Fibroblast of gingiva (primary cell): ENCODE data around the gene DEFB127.
"Not testable (repeated sequence)": the region's sequence is repeated elsewhere in the genome, so short reads cannot be mapped to it uniquely, and the experiment has no call there.

Source experiments
- DNase-seq: peaks from one replicate; pipeline ENCODE4 v3.0.0-alpha.2; 2011; ENCODE audit warnings: low read depth

Gene DEFB127, protein sequence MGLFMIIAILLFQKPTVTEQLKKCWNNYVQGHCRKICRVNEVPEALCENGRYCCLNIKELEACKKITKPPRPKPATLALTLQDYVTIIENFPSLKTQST

DNA sequence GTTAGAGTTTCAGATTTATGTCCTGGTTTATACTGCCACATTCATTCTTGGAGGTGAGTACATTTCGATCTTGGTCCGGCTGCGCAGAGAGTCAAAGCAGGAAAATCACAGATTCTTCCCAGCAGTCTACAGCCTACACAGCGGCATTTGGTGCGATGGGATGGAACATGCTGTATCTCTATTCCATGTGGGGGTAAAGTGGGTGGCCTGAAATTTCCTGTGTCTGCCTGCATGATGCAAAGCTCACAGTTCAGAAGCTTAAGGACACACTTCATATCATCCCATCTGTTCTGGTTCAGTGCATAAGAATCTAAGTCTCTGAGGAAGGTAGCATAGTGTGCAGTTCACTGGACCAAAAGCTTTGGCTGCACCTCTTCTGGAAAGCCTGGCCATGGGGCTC, at the start of gene DEFB127:
Gene DEFB127 (plus strand): TSS at position 301 of the 400 bp plus-strand sequence. CDS start 91 bp downstream, at position 392.
- DNase-seq = no peak

DNA sequence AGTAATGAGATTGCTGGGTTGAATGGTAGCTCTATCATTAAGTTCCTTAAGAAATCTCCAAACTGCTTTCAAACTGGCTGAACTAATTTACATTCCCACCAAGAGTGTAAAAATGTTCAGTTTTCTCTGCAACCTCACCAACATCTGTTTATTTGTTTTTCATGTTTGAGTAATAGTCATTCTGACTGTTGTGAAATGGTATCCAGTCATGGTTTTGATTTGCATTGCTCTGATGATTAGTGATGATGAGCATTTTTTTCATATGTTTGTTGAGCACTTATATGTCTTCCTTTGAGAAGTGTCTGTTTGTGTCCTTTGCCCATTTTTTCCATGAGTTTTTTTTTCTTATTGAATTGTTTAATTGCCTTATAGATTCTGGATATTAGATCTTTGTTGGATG, 44.9 kb upstream of the DEFB127 start:
- DNase-seq = no peak

DNA sequence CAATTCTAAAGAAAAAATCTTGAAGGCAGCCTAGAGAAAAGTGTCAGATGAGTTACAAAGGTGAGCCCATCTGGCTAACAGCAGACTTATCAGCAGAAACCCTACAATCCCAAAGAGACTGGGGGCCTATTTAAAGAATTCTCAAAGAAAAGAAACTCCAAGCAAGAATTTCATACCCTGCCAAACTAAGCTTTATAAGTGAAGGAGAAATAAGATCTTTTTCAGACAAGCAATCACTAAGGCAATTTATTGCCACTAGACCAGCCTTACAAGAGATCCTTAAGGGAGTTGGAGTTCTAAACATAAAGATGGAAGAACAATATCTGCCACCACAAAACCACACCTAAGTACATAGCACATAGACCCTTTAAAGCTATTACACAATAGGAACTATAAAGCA, 39.7 kb upstream of the DEFB127 start:
- DNase-seq = no peak

DNA sequence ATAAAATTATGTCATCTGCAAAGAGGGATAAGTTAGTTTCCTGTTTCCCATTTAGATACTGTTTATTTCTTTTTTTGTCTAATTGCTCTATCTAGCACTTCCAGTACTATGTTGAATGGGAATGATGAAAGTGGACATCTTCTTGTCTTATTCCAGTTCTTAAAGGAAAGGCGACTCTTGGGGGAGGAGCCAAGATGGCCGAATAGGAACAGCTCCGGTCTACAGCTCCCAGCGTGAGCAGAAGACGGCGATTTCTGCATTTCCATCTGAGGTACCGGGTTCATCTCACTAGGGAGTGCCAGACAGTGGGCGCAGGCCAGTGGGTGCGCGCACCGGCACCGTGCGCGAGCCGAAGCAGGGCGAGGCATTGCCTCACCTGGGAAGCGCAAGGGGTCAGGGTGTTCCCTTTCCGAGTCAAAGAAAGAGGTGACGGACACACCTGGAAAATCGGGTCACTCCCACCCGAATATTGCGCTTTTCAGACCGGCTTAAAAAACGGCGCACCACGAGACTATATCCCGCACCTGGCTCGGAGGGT, 27.4 kb upstream of the DEFB127 start:
- DNase-seq = not testable (repeated sequence)

DNA sequence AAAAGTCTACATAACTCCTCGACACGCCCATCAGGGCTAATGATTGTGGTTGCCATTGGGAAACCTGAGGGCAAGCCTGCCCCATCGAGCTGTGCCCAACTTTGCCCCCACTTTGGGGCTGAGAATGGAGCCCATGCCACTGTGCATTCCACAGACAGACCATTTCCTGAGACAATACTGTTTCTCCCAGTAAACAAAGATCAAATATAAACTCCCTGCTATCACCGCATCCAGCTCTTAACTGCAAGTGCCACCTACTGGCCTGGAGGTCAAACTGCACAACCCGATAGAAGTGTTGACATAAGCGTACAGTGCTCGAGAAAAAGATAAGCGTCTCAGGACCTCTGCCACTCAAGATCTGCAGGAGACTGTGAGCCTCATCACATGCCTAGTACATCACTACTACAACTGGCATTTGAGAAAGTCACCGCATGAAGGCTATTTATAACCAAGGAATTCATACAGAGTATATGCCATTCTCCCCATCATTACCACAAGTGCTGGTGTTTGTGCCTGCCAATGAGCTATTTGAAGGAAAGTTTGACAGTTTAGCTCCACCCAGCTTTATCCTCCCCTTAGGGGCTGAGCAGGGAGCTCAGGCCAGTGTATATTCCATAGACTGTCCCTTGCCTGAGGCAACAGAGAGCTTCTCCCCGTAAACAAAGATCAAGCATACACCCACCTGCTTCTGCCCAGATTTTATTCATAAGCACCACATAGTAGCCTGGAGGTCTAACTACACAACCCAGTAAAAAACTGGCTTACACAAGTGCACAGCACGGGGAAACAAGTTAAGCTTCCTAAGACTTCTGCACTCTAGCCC, 19.4 kb upstream of the DEFB127 start:
- no peak for DNase-seq

DNA sequence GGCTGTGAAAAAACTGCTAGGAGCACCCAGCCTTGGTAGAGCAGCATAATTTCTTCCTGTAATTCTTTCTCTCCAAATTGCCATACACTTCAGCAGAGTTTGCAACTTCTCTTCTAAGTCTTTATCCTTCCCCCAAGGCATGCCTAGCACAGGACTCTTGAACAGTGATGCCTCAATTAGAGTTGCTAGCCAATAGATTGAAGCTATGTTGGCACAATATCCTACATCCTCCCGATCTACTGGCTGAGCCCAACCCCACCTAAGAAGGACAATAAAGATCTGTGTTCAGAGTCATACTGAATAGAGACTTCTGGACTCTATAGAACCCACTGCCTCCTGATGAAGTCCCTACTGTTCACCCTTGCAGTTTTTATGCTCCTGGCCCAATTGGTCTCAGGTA, 15.0 kb upstream of the DEFB127 start, which contains the start of gene DEFB126:
Gene DEFB126 (plus strand): TSS at position 301 of the 400 bp plus-strand sequence. CDS start 39 bp downstream, at position 340.
- DNase-seq = no peak

DNA sequence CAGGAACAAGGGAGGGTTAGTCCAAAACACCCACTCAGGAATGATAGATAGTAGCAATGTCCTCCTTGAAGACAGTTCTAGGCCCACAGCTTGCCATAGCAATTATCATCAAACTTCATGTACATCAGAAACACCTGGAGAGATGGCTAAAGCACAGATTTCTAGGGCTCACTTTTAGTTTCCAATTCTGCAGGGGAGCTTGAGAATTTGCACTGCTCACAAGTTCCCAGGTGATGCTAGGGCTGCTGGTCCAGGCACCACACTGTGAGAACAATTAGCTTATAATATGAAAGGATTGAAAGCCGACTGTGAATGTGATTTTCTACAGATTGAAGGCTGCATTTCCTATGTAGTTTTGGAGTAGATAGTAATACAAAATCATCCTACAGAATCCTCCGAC, 11.4 kb upstream of the DEFB127 start:
- no peak for DNase-seq

DNA sequence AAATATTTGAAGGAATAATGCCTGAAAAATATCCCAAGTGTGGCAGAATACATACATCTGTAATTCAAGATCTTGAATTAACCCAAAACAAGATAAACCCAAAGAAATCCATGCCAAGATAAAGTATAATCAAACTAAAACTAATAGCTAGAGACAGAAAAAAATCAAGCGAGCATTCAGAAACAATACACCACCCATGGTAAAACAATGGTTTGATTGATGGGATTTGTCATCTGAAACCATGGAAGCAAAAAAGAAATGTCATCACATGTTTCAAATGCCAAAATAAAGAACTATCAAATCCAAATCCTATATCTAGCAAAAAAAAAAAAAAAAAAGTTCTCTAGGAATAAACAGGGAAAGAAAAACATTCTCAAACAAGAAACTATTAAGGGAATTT, 5.1 kb upstream of the DEFB127 start:
- DNase-seq = no peak

DNA sequence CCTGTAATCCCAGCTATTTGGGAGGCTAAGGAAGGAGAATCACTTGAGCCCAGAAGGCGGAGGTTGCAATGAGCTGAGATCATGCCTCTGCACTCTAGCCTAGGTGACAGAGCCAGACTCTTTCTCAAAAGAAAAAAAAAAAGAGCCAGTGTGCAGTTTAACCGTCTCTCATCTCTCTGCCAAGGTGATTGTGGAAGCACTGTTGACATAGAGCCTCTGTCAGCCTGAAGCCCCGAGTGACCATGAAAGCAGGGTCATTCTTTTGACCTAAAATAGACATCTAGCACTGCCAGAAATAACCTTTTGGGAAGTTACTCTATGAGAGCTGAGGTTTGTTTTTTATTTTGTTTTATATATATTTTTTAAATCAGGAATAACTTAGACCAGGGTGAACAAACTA, 7.4 kb downstream of the DEFB127 start:
- no peak for DNase-seq

DNA sequence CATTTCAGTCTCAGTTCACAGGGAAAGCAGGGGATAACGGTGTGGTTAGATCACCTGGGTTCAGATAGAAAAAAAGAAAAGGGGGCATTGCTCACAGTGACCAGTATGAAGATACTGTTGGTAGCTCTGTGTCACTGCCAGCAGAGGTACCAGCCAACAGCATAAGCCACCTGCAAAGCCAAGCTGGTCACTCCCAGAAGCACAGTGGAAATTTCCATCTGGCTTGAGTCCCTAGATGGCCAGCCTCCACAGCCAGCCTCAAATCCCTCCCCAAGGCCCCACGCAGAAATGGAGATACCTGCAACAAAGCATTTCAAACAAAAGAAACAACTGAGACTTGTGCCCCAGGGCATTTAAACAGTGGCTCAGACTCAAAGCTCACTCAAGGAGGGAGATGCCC, 11.6 kb downstream of the DEFB127 start:
- no peak for DNase-seq

DNA sequence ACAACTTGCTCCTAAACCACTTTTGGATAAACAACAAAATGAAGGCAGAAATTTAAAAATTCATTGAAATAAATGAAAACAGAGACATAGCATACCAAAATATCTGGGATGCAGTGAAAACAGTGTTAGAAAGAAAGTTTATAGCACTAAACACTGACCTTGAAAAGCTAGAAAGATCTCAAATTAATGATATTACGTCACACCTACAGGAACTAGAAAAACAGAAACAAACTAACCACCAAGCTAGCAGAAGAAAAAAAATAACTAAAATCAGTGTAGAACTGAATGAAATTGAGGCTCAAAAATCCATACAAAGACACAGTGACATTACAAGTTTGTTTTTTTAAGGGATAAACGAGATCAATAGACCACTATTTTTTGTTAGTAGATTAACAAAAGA, 27.0 kb downstream of the DEFB127 start:
- no peak for DNase-seq

DNA sequence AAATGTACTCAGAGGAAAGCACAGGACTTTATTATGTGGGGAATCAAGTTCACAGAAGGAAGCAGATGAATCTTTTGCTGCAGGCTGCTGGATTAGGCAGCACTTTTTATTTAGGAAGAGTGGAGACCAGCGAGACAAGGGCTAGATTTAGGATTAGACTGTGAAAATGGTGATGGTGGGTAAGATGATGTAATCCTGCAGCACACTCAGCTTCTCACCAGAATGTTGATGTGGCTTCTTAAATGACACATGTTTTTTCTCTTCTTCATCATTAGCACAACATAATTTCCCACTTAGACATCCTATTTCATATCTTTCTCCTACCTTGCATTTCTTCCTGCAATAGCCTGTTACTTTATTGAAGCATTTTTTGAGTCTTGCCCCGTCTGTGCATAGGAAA, 30.5 kb downstream of the DEFB127 start:
- DNase-seq = no peak

DNA sequence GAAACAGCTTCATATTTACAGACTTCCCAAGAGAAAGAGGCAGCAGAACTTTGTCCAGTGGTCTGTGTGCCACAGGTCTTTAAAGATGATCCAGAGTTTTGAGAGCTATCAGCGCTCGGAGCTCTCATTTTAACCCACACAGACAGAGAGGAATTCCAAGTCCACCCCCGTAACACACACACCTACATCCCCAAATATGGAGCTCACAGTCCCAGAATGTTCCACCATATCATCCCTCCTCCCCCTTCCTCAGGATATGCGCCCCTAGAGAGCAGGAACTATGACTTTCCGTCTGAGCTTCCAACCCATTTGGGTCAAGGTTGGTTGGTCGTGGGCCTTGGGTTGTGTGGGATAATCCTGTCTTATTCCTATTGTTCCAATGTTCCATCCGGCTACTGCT, 32.4 kb downstream of the DEFB127 start, which contains the start of gene DEFB128:
Gene DEFB128 (minus strand): TSS at position 101 of the 400 bp plus-strand sequence. CDS start 88 bp downstream, at position 13.
- DNase-seq = no peak

DNA sequence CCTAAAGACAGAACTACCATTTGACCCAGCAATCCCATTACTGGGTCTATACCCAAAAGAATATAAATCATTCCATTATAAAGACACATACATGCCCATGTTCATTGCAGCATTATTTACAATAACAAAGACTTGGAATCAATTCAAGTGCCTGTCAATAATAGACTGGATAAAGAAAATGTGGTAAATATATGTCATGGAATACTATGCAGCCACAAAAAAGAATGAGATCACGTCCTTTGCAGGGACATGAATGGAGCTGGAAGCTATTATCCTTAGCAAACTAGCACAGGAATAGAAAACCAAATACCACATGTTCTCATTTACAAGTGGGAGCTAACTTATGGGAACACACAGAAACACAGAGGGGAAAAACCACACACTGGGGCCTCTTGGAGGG, 41.0 kb downstream of the DEFB127 start:
- no peak for DNase-seq

DNA sequence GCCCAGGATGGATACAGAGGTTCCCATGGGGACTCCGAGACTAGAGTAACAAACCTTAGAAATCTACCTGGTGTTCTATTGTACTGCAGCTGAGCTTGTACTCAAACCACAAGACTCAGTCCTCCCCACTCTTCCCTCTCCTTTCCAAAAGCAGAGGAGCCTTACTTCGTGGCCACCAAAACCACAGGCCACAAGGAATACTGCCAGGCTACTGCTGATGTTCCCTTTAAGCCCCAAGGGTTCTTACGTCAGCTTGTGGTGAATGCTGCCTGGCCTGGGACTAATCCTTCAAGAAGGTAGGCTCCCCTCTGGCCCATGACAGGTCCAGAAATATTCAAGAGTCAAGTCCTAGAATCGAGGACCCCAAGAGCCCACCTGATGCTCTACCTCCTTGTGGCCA, 42.7 kb downstream of the DEFB127 start:
- no peak for DNase-seq

DNA sequence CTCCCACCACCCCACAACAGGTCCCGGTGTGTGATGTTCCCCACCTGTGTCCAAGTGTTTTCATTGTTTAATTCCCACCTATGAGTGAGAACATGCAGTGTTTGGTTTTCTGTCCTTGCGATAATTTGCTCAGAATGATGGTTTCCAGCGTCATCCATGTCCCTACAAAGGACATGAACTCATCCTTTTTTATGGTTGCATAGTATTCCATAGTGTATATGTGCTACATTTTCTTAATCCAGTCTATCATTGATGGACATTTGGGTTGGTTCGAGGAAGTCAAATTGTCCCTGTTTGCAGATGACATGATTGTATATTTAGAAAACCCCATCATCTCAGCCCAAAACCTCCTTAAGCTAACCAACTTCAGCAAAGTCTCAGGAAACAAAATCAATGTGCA, 46.4 kb downstream of the DEFB127 start:
- not testable (repeated sequence) for DNase-seq
